HG02973 (cell line): ENCODE results near the gene OR5B12.
"Not testable (repeated sequence)": the region's sequence is repeated elsewhere in the genome, so short reads cannot be mapped to it uniquely, and the experiment has no call there.

Source experiments
- ATAC-seq: cut with Tn5 transposase; IDR thresholded peaks from one replicate; pipeline ENCODE4 v1.9.1; 2021; ENCODE audit warnings: moderate library complexity; ENCODE audit not compliant: unreplicated experiment

Gene OR5B12

GRCh38 chr11:58442136-58442535, at the start of gene OR5B12:
OR5B12 (minus strand) TSS chr11:58442236; CDS start chr11:58440151, 2,085 bp downstream.
- no peak for ATAC-seq

- no peak for ATAC-seq
Observed at GRCh38 chr11:58490827-58491226, 48.8 kb upstream of the OR5B12 start.

DNA sequence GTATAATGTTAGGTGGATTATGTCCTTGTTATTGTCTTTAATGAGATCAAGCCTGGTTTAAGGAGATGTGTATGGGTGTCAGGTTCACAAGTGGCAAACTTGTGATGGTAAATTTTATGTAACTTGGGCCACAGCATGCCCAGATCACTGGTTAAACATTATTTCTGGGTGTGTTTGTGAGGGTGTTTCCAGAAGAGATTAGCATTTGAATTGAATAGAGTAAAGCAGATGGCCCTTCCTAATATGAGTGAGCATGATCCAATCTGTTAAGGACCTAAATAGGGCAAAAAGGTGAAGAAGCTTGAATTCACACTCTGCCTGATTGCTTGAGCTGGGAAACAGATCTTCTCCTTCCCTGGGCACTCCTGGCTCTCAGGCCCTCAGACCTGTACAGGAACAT, 45.1 kb upstream of the OR5B12 start:
- no peak for ATAC-seq

DNA sequence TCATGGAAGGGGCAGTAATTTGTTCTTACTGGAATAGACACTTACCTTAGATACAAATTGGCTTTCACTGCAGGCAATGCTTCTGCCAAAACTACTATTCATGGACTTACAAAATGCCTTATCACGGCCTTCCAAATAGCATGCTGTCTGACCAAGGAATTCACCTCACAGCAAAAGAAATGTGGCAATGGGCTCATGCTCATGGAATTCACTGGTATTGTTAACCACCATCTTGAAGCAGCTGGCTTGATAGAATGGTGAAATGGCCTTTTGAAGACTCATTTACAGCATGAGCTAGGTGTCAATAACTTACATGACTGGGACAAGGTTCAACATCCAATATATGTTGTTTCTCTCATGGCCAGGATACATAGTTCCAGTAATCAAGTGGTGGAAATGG, 43.9 kb upstream of the OR5B12 start:
- ATAC-seq = no peak

DNA sequence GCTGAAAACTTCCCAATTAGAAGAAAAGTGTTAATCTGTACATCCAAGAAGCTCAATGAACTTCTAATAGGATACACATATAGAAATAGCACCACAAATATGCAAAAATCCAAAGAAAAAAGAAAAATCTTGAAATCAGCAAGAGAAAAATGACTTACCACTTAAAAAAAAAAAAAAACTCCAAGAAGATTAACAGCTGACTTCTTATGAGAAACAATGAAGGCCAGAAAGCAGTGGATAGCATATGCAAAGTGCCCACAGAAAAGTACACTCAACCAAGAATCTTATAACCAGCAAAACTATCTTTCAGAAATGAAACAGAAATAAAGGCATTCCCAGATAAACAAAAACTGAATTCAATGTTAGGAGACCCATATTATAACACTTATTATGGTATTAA, 29.9 kb upstream of the OR5B12 start:
- ATAC-seq = no peak

- ATAC-seq = no peak
Observed at GRCh38 chr11:58466293-58466692, 24.3 kb upstream of the OR5B12 start.

- ATAC-seq = no peak
Observed at GRCh38 chr11:58465690-58466089, 23.7 kb upstream of the OR5B12 start.

- ATAC-seq = no peak
Observed at GRCh38 chr11:58451585-58451984, 9.5 kb upstream of the OR5B12 start.

DNA sequence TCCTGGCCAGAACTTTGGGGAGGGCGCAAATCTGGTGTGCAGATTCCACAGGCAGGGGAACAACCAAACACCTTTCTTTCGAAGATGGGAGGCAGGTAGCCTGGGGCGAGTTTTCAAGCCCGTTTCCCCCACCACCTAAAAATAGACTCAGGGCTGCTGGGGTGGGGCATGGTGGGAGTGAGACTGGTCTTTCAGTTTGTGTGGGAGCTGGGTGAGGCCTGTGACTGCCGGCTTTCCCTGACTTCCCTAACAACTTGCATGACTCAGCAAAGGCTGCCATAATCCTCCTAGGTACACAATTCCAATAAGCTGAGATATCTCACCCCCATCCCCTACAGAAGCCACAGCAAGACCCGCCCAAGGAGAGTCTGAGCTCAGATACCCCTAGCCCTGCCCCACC, 4.3 kb upstream of the OR5B12 start:
- no peak for ATAC-seq

DNA sequence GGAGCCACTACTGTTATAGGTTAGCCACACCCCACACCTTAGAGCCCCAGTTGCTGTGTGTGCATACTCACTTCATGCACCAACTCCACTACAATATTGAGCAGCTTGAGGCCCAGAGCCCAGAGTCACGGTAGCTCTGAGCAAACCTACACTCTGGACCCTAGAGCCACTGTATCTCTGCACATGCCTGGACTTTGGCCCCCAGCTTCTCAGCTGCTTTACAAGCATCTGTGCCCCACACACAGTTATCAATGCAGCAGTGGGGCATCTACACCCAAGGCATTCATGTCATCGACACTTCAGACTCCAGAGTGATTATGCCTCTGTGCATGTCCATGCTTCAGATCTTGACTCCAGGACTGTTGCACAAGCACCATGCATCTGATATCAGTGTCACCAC, 2.3 kb upstream of the OR5B12 start:
- no peak for ATAC-seq

DNA sequence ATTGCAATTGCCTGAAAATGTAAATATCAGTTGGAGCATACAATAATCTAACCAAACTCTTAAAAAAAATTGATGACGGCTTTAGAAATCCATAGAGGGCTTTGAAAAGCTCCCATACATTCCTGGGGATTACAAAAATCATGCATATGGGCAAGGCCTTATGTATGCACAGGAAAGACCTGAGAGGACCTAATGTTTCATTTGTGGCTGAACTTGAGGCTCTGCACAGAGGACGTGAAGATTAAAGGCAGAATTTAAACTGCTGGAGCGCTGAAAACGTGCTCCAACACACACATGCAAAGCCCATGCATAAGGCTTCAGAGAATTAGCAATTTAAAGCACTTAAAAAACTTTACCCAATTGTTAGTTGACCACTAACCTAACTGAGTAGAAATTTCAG, 3.5 kb downstream of the OR5B12 start:
- no peak for ATAC-seq

DNA sequence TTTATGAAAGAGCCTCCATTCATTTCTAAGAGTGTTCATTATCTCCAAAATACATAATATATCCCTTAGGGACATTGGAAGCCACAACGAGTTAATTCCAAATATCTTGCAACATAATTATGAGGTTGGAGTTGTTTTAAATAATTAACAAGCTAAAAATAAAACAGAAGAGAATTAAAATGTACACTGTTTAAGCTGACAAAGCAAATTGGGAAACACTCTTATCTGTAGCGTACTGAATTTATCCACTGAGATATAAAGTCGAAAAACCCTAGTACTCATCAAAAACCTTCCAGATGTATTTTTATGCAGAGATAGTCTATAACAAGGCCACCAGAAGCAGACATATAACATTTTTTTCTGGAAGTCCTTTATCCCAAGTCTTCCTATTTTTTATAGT, 7.8 kb downstream of the OR5B12 start:
- ATAC-seq = no peak

GRCh38 chr11:58433638-58434203, 8.3 kb downstream of the OR5B12 start:
- peak; percentile 72 for ATAC-seq

DNA sequence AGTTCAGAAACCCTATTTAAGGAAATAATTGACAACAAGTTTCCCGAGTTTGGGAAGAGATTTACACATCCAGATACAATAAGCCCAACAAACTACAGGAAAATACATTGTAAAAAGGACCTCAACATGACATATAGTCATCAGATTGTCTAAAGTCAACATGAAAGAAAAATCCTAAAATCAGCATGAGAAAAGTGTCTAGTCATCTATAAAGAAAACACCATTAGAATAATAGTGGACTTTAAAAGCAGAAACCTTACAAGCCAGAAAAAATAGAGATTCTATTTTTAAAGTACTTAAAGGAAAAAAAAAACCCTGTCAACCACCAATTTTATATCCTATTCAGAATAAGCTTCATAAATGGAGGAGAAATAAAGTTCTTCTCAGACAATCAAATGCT, 12.8 kb downstream of the OR5B12 start:
- ATAC-seq = no peak

GRCh38 chr11:58428021-58428420, 14.0 kb downstream of the OR5B12 start, which contains the start of gene OR5B2:
OR5B2 (minus strand) TSS chr11:58428121; CDS start chr11:58423261, 4,860 bp downstream.
- ATAC-seq = no peak

GRCh38 chr11:58406774-58407173, 35.3 kb downstream of the OR5B12 start, which contains the start of gene OR5B3:
OR5B3 (minus strand) TSS chr11:58406874; CDS start chr11:58403409, 3,465 bp downstream.
- no peak for ATAC-seq

- not testable (repeated sequence) for ATAC-seq
Observed at GRCh38 chr11:58399622-58400021, 42.4 kb downstream of the OR5B12 start.

DNA sequence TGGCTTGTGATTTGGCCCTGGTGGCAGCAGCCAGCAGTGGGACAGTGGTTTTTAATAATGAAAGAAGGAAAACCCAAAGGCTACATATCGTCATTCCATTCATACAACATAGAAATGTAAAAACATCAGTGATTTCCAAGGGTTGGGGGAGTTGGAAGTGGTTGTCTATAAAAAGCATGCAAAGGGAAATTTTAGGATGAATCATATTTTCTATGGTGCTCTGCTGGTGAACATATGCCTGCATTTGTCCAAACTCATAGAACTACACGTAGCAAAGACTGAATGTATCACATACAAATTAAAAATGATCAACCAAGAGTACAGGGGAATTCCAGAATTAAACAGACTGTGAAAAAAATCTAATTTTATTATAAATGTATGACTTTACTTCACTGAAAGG, 46.5 kb downstream of the OR5B12 start:
- no peak for ATAC-seq

DNA sequence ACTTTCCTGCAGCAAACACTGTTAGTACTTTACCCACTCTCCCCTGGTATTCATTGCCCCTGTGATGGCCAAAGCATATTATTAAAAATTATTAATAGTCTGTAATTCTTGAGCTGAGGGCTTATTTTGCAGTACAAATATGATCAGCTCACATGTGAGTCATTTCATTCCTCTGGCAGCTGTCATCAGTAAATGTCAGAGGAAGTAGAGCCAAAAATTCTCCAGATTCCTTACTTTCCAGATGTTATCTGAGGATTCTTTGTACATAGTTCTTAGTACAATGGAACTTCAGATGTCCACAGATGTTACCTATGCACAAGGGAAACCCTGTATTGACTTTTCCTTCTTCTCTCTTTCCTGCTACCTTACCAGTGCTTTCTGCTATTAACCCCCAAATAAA, 47.8 kb downstream of the OR5B12 start:
- no peak for ATAC-seq

DNA sequence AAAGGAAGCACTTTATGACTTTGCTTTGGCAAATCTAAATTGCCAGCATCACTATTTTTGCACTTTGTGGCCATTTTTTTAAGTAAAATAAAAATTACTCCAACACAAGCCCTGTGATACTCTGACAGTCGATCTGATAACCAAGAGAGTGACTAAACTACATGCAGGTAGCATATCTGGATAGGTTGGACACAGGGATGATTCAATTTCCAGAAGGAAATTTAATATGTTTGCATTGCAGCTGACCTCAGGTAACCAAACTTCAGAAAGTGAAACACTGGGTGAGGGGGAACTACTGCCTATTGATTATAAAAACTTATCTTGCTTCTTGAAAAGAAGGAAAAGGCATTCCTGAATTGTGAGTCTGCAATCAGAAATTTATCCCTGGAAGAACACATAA, 49.3 kb downstream of the OR5B12 start:
- ATAC-seq = no peak

DNA sequence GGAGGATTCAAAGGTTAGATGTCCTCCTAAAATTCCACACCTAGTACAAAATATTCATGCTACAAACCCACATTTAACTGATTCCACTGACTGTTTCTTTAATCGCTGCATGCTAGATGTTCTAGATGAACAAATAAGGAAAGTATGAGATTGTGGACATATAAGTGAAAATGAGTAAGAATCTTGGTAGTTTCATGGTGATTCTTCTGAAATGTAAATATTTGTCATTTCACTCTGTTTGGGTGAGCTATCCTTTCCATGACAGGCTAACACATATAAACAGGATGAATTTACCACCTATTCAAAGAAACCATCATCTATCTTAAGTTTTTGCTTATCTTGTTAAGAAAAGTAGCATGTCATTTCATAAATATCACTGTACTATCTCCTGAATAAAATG, 50.2 kb downstream of the OR5B12 start:
- no peak for ATAC-seq

GRCh38 chr11:58390551-58391063, 51.4 kb downstream of the OR5B12 start:
- no peak for ATAC-seq
